Transverse colon (tissue), 3 donors: ENCODE data around the gene ATL1.

Experiments
- CTCF ChIP-seq, 5 experiments: fragments of 200-600 bp in 3 of 5; fragments of 450-650 bp in 2 of 5; sonication (generic) in 3 of 5; IDR thresholded peaks; 1 replicate in 2 of 5; 2 replicates in 3 of 5; pipeline ENCODE4 v1.5.1; 2016 to 2017; ENCODE audit warnings: antibody characterized with exemption in 5 of 5, inconsistent platforms in 3 of 5, mild to moderate bottlenecking in 2 of 5, moderate library complexity in 1 of 5
- EP300 ChIP-seq: sonication (generic); formaldehyde crosslinking; IDR thresholded peaks from one replicate; pipeline ENCODE4 v1.6.1; 2017; ENCODE audit warnings: antibody characterized with exemption, low read depth
- POLR2A ChIP-seq: fragments of 450-650 bp; IDR thresholded peaks from one replicate; pipeline ENCODE4 v1.6.1; 2016; ENCODE audit warnings: antibody characterized with exemption, mild to moderate bottlenecking, moderate library complexity

DNA sequence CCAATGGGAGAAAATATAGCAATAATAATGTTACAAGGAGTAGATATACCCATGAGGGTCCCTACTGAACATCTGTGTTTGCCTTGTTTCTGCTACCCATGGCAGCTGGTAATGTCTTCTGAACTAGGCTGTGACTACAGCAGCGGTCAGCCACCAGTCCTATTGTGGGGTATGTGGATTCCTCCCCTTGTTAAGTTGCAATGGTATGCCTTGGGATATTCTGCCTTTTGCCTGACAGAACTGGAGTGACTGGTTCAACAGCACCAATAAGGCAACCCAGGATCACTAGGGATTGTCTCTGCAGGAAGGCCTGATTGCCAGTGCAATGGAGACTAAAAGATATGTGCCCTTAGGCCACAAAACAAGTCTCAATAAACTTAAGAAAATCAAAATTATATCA, 9.7 kb upstream of the ATL1 start:
- TF ChIP-seq CTCF (IDR thresholded peaks at IDR 0.05) (no peak), EP300 (no peak), POLR2A (no peak)
